Tibial nerve (tissue), 4 donors: ENCODE data around the gene CELF1. TPM values are rescaled to one million over a fixed set of nuclear protein-coding genes. Genes with fewer than 3 reads are reported as not detected.

Source experiments
- DNase-seq, 2 donors: peaks; one replicate each; pipeline ENCODE4 v3.0.0-alpha.2; 2019; ENCODE audit warnings: low spot score in 2 of 2
- H3K27ac ChIP-seq, 4 donors: fragments of 200-600 bp; sonication (generic) in 3 of 4; one replicate each; pipeline ENCODE4 v1.5.1; 2017 to 2019; ENCODE audit warnings: mild to moderate bottlenecking in 1 of 4
- H3K27me3 ChIP-seq, 2 donors: fragments of 200-600 bp; sonication (generic) in 1 of 2; one replicate each; pipeline versions ENCODE4 v1.5.1 to v1.6.0; 2017 to 2019
- H3K36me3 ChIP-seq, 3 donors: fragments of 200-600 bp; sonication (generic); one replicate each; pipeline ENCODE4 v1.5.1; 2018 to 2019
- H3K4me1 ChIP-seq, 4 donors: fragments of 200-600 bp; sonication (generic) in 3 of 4; one replicate each; pipeline ENCODE4 v1.5.1; 2017 to 2019
- H3K4me3 ChIP-seq, 4 donors: fragments of 200-600 bp; sonication (generic) in 3 of 4; one replicate each; pipeline ENCODE4 v1.5.1; 2017 to 2019; ENCODE audit warnings: mild to moderate bottlenecking in 1 of 4, moderate library complexity in 1 of 4
- H3K9me3 ChIP-seq, 4 donors: fragments of 200-600 bp; sonication (generic) in 3 of 4; one replicate each; pipeline ENCODE4 v1.5.1; 2017 to 2019
- EP300 ChIP-seq, 2 donors: sonication (generic); formaldehyde crosslinking; IDR thresholded peaks; one replicate each; pipeline ENCODE4 v1.6.1; 2017; ENCODE audit warnings: antibody characterized with exemption in 2 of 2, mild to moderate bottlenecking in 1 of 2
- POLR2A ChIP-seq, 2 donors: fragments of 450-650 bp; IDR thresholded peaks; one replicate each; pipeline ENCODE4 v1.6.1; 2017; ENCODE audit warnings: antibody characterized with exemption in 2 of 2, mild to moderate bottlenecking in 2 of 2, moderate library complexity in 2 of 2
- WGBS, 2 donors: methylation state at CpG; one replicate each; pipeline ENCODE4 v1.1.5; 2018; 5-methylcytosine and 5-hydroxymethylcytosine counted together
- total RNA-seq, 4 donors: library from RNA; depleted of rRNA; stranded (reverse); fragments of >200 nt; gene quantifications; one replicate each; pipeline ENCODE4 v1.1.0, GENCODE V29; 2016
- TF ChIP-seq, protein P1 (sequence below), 5 experiments: fragments of 200-600 bp in 3 of 5; fragments of 450-650 bp in 2 of 5; sonication (generic) in 3 of 5; IDR thresholded peaks; one replicate each; pipeline ENCODE4 v1.5.1; 2016 to 2019; ENCODE audit warnings: antibody characterized with exemption in 5 of 5, mild to moderate bottlenecking in 3 of 5, moderate library complexity in 2 of 5

The CELF1 gene
- total RNA-seq, 4 donors from 2014 or later = 70.3 to 144 (median 127) TPM

DNA sequence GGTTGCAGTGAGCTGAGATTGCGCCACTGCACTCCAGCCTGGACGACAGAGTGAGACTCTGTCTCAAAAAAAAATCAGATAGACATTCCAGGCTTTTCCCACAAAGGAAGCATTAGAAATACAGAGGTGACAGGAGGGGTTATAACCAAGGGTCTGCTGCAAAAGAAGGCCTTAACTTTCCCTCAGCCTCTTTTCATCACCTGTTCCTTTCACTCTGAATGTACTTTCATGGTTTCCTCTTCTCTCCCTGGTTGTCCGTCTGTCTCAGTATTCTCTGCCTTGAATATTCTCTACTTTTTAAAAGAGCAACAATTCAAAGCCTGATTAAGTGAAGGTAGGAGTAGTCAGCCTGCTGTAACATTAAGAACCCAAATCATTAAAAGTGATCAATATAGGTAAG, 50.2 kb downstream of the CELF1 start:
- Histone ChIP-seq H3K9me3 (no peaks in the 10 kb centered on the region), H3K36me3 (no peaks in the 10 kb centered on the region), H3K27ac (no peak overlapping the region), H3K4me1 (peaks cover 0 to 85% (median 33%) of the 10 kb centered on the region in 4 donors), H3K27me3 (no peaks in the 10 kb centered on the region), H3K4me3 (no peak overlapping the region)
- no peak for TF ChIP-seq POLR2A (IDR thresholded peaks at IDR 0.05)
- TF ChIP-seq, protein P1, sequence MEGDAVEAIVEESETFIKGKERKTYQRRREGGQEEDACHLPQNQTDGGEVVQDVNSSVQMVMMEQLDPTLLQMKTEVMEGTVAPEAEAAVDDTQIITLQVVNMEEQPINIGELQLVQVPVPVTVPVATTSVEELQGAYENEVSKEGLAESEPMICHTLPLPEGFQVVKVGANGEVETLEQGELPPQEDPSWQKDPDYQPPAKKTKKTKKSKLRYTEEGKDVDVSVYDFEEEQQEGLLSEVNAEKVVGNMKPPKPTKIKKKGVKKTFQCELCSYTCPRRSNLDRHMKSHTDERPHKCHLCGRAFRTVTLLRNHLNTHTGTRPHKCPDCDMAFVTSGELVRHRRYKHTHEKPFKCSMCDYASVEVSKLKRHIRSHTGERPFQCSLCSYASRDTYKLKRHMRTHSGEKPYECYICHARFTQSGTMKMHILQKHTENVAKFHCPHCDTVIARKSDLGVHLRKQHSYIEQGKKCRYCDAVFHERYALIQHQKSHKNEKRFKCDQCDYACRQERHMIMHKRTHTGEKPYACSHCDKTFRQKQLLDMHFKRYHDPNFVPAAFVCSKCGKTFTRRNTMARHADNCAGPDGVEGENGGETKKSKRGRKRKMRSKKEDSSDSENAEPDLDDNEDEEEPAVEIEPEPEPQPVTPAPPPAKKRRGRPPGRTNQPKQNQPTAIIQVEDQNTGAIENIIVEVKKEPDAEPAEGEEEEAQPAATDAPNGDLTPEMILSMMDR (IDR thresholded peaks at IDR 0.05) = no peak
- no peak for TF ChIP-seq EP300 (IDR thresholded peaks at IDR 0.05)
- 70 to 74% methylated on average over 3 of the region's 3 CpGs for WGBS, 2 donors
- no peak for DNase-seq

- Histone ChIP-seq H3K36me3 (no peaks in the 10 kb centered on the region), H3K9me3 (no peaks in the 10 kb centered on the region), H3K4me3 (no peak overlapping the region), H3K27ac (peak overlapping the region in 1 of 4 donors; percentile 29), H3K27me3 (no peaks in the 10 kb centered on the region), H3K4me1 (peaks cover 0 to 86% (median 26%) of the 10 kb centered on the region in 4 donors)
- WGBS, 2 donors = 83% methylated on average over 5 of the region's 5 CpGs
- DNase-seq = no peak
- TF ChIP-seq EP300 (IDR thresholded peaks at IDR 0.05) (no peak), POLR2A (IDR thresholded peaks at IDR 0.05) (no peak)
- TF ChIP-seq, protein P1 (IDR thresholded peaks at IDR 0.05) = no peak
Observed at GRCh38 chr11:47501101-47501500, 51.8 kb downstream of the CELF1 start.

DNA sequence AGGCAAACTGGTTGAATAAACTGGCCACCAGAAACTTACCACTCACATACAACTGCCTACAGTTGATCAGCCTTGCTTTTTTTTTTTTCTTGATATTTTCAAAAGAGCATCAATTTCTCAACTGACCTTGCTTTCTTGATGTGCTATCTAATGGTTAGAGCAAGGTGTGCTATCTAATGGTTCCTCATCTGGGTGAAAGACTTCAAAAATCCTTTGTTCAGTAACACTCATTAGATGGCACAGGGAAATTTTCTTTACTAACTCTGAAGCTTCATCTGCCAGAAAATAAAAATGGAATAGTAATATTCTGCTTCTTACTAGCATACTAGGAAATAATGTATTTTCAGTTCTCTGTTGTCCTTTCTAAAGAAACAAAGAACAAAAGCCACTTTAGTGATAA, 52.8 kb downstream of the CELF1 start:
- Histone ChIP-seq H3K9me3 (no peaks in the 10 kb centered on the region), H3K4me3 (no peak overlapping the region), H3K27ac (peak overlapping the region in 1 of 4 donors; percentile 29), H3K36me3 (no peaks in the 10 kb centered on the region), H3K4me1 (peaks cover 0 to 90% (median 32%) of the 10 kb centered on the region in 4 donors), H3K27me3 (no peaks in the 10 kb centered on the region)
- DNase-seq = no peak
- TF ChIP-seq POLR2A (IDR thresholded peaks at IDR 0.05) = no peak
- TF ChIP-seq, protein P1 (IDR thresholded peaks at IDR 0.05) = no peak
- no peak for TF ChIP-seq EP300 (IDR thresholded peaks at IDR 0.05)

- TF ChIP-seq POLR2A (IDR thresholded peaks at IDR 0.05) (no peak), EP300 (IDR thresholded peaks at IDR 0.05) (no peak)
- TF ChIP-seq, protein P1 (IDR thresholded peaks at IDR 0.05) = no peak
- DNase-seq = no peak
- Histone ChIP-seq H3K9me3 (no peaks in the 10 kb centered on the region), H3K4me3 (no peak overlapping the region), H3K27ac (peak overlapping the region in 1 of 4 donors; percentile 29), H3K4me1 (peaks cover 0 to 95% (median 35%) of the 10 kb centered on the region in 4 donors), H3K27me3 (no peaks in the 10 kb centered on the region), H3K36me3 (no peaks in the 10 kb centered on the region)
- WGBS, 2 donors = 73 to 77% methylated on average over 3 of the region's 3 CpGs
Observed at GRCh38 chr11:47499614-47500013, 53.3 kb downstream of the CELF1 start.

DNA sequence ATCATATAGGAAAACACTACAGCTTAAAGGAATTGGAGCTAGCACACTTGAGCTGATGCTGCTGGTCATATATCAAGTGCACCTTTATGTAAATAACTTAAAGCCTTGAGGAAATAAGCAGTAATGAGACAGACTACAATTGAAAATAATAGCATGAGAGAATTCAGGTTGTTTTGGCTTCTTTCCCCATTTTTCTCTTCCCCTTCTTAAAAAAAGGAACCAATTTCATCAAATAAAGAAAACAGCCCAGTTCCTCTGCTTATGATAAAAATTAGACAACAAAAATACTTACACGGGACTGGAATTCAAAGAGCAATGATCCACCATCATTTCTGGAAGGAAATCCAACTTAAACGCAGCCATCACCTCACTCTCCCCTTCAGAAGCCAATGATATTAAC, 53.8 kb downstream of the CELF1 start:
- 33 to 53% methylated on average over 2 of the region's 2 CpGs for WGBS, 2 donors
- Histone ChIP-seq H3K27me3 (no peaks in the 10 kb centered on the region), H3K36me3 (no peaks in the 10 kb centered on the region), H3K4me1 (peaks cover 0 to 96% (median 35%) of the 10 kb centered on the region in 4 donors), H3K27ac (peak overlapping the region in 1 of 4 donors; percentile 29), H3K4me3 (no peak overlapping the region), H3K9me3 (no peaks in the 10 kb centered on the region)
- TF ChIP-seq POLR2A (IDR thresholded peaks at IDR 0.05) (no peak), EP300 (IDR thresholded peaks at IDR 0.05) (no peak)
- TF ChIP-seq, protein P1 (IDR thresholded peaks at IDR 0.05) = no peak
- no peak for DNase-seq
